K562 (cell line): ENCODE data around the gene TPBG. TPM values are rescaled to one million over a fixed set of nuclear protein-coding genes. Genes with fewer than 3 reads are reported as not detected.

Experiments
- CHD7 ChIP-seq: fragments of 200-600 bp; sonication (generic); IDR thresholded peaks from one replicate; pipeline ENCODE4 v1.6.1; 2012; ENCODE audit warnings: mild to moderate bottlenecking, low read depth, low read length, inconsistent platforms
- KDM5B ChIP-seq: fragments of 200-600 bp; sonication (generic); IDR thresholded peaks from 2 replicates; pipeline ENCODE4 v1.6.1; 2012; ENCODE audit warnings: low read depth, mild to moderate bottlenecking, moderate library complexity, low read length, control low read depth, inconsistent platforms; ENCODE audit not compliant: insufficient replicate concordance
- SLC30A9 ChIP-seq: fragments of 250-450 bp; sonication (Bioruptor Pico); IDR thresholded peaks from 2 replicates; pipeline ENCODE4 v1.8.0; 2022; ENCODE audit warnings: mild to moderate bottlenecking, moderate library complexity
- ZKSCAN3 ChIP-seq: fragments of 250-450 bp; sonication (Bioruptor Pico); IDR thresholded peaks from 2 replicates; pipeline ENCODE4 v1.4.0; 2020
- polyA plus RNA-seq, 8 experiments: library from polyadenylated mRNA; depleted of rRNA in 4 of 8; stranded (reverse) in 5 of 8; unstranded in 3 of 8; fragments of >200 nt; fragmentation: Nextera tagmentation in 2 of 8; fragmentation: Illumina TruSeq in 1 of 8; extraction: Ambion mirVana in 2 of 8; extraction: Trizol in 1 of 8; gene quantifications; 2 replicates each; pipeline versions ENCODE4 v1.2.1 to v1.2.3, GENCODE V29; 2011 to 2014; ENCODE audit warnings: inconsistent platforms in 1 of 8, missing spikeins in 1 of 8
- total RNA-seq, 7 experiments: library from RNA; depleted of rRNA in 6 of 7; stranded (reverse); fragments of >200 nt in 6 of 7; fragmentation: Illumina TruSeq in 2 of 7; extraction: Trizol in 2 of 7; gene quantifications; 2 replicates each; pipeline versions ENCODE4 v1.2.1 to v1.2.3, GENCODE V29; 2011 to 2021; ENCODE audit warnings: low replicate concordance in 1 of 7

TPBG gene
- total and polyA plus RNA-seq, 9 of the 15 experiments (the other 6 are each of a cell fraction or from before 2014, with no cell fraction given) = 0.18 to 0.88 (median 0.36) TPM

DNA sequence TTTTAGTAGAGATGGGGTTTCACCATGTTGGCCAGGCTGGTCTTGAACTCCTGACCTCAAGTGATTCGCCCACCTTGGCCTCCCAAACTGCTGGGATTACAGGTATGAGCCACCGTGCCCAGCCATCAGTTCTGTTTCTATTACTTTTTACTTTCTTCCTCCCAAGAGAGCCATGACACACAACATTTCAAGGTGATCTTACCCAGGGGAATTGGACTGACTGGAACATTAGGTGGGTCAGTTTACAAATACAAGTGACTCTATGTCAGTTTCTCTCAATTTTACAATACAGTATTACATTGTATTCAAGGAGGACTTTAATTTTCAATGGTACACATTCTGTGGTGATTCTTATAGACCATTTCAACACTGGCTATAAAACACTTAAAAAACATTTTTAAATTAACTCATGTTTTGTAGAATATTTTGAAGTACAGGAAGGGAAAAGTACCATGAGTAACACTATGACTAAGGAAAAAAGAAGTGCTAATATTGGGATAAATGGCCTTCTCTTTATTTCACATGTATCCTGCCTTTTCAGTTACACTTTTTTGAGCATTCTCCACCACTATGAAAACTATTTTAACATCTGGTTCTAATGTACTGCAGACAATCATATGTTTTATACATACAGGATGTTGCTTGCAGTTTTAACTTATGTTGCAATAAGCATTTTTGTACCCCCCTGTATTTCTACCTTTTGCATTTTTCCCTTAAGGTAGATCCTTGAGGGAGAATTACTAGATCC is 8.4 kb downstream of the TPBG start (continued):
- TF ChIP-seq CHD7 (no peak), ZKSCAN3 (no peak), SLC30A9 (CRISPR knock-in tag) (no peak), KDM5B (no peak)
